Measurements from ENCODE around the gene LAMTOR1.
"Not testable (repeated sequence)": the region's sequence is repeated elsewhere in the genome, so short reads cannot be mapped to it uniquely, and the experiment has no call there.

The LAMTOR1 gene

DNA sequence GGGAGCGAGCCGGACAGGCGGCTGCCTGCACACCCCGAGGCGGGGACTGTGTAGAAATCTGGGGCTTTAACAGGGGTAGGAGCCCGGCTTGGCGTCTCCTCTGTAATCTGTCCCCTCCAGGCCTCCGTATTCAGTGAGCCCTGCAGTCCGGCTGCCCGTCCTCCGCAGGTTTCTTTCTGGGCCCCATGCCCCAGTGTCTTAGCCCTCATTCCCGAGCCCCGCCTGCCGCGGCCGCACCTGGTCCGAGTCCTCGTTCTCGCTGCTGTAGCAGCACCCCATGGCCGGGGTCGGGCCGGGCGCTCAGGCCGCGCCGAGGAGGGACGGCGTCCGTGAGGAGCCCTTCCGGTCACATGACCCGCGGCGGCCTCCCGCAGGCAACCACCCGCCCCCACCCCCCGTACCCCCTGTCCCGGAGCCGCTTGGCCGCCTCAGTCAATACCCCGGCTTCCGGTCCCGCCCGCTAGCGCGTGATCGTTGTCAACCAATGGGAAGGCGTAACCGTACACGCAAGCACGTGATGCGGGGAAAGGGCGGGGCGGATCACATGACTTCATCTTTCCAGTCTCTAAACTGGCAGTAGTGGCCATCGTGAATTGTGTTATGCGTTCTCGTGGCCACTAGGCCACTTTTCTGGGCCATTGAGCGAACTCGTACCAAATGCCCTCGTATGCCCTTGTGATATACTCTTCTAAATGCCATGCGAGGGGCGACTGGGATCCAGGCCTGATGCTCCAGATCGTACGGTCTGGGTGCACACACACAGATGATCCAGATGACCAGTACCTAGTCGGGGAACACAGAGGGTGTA is at the start of gene LAMTOR1:
Gene LAMTOR1, minus strand, starts transcription at position 352 of the 808 bp plus-strand sequence. Its CDS starts 73 bp downstream, at position 279.
- peak; percentile 99 for DNase-seq

DNA sequence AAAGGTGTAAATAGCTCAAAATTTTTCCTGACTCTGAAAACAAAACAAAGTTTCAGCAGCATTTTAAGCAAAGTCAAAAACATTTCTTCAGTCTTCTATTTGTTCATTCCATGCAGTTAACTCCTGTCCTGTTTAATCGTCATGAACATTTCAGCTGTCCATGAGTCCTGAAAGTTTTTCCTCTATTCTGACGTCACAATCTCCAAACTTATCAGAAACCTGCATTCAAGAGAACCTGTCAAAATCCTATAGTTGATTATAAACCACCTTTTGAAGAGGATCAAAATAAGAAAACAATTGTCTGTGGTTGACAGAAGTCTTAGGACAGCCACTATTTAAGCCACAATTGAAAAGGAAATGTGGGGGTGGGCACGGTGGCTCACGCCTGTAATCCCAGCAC is 47.8 kb upstream of the LAMTOR1 start:
- DNase-seq = no peak

DNA sequence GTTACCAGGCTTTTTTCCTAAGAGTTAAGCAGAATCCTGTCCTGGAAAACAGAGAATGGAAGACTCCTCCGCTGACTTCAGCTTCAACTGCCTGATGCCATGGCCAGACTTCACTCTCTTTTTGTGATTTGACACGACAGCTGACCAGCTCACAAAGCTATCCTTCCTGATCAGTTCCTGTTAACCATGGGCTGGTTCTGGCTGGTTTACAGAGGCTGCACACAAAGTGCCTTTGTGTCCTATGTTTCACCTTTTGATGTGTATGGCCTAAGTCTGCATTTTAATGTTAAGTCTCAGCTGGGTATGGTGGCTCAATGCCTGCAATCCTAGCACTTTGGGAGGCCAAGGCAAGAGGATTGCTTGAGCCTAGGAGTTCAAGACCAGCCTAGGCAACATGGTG is 43.5 kb upstream of the LAMTOR1 start:
- no peak for DNase-seq

DNA sequence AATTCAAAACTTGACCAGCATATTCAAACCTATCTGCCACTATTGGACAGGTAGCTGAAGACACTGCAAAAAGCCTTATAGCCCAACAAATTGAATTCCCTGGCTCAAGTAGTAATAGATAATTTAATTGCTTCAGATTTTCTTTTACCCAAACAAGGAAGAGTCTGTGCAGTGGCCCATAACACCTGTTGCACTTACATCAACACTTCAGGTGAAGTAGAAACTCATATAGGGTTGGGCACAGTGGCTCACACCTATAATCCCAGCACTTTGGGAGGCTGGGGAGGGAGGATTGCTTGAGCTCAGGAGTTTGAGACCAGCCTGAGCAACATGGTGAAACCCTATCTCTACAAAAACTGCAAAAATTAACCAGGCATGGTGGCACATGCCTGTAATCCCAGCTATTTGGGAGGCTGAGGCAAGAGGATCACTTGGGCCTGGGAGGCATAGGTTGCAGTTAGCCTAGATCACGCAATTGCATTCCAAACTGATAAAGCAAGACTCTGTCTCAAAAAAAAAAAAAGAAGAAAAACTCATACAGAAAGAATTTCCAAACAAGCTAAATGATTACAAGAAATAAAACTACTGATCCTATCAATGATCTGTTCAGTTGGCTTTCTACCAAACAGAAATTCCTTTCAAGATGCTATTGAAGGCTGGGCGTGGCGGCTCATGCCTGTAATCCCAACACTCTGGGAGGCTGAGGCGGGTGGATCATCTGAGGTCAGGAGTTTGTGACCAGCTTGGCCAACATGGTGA is 41.9 kb upstream of the LAMTOR1 start:
- no peak for DNase-seq

DNA sequence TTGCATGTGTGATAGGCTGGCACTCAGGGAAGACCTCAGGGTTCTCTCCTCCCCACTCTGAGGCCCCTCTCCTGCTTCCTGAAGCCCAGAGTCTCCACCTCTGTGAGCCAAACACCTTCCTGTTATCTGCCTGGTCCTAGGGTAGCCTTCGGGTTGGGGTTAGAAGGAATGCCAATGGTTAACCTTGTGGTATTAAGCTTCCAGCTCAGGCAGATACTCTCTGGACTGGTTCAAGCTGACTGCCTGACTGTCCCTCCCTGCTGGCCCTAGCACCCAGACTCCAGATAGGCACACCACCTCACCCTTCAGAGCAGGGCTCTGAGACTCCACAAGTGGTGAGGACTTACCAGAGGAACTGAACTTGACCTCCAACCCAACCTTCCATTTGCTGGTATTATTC is 39.4 kb upstream of the LAMTOR1 start:
- not testable (repeated sequence) for DNase-seq

DNA sequence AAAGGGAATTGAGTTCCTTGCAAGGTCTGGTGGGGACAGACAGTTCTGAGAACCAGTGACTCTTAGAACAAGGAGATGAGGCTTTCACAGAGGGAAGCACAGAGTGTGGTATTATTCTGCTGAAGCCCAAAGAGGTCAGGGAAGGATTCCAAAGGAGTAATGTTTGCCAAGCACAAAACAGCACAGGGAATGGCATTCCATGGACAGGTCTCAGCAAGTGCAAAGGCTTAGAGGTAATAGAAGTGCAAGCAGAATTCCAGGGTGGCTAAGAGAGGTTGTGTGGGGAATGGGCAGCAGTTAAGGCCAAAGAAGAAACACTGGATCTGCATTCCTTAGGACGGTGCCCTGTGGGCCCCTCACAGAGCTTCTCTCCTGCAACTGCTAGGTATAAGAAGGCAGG is 39.0 kb upstream of the LAMTOR1 start:
- DNase-seq = not testable (repeated sequence)

DNA sequence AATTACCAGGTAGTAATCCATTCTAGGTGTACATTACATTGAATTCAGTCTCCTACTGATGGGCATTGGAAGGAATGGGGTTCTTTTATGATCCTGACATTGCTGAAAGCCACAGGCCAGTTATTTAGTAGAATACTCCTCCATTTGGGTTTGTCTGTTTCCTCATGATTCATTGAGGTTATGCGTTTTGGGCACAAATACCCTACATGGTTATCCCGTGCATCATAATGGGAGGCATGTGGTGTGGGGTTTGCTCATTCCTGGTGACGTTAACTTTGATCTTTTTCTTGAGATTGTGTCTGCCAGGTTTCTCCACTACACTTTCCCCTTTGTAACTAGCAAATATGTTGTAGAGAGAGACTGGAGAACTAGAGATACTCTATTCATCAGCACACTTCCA is 38.0 kb upstream of the LAMTOR1 start:
- no peak for DNase-seq

DNA sequence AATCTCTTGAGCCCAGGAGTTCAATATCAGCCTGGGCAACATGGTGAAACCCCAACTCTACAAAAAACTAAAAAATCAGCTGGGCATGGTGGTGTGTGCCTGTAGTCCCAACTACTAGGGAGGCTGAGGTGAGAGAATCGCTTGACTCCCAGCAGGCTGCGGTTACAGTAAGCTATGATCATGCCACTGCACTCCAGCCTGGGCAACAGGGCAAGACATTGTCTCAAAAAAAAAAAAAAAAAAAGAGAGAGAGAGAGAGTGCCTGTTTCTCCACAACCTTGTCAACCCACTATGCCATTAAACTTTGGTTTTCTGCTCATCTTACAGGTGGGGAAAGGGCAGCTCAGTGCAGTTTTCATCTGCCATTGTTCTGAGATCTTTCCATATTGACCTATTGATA is 37.6 kb upstream of the LAMTOR1 start:
- no peak for DNase-seq

DNA sequence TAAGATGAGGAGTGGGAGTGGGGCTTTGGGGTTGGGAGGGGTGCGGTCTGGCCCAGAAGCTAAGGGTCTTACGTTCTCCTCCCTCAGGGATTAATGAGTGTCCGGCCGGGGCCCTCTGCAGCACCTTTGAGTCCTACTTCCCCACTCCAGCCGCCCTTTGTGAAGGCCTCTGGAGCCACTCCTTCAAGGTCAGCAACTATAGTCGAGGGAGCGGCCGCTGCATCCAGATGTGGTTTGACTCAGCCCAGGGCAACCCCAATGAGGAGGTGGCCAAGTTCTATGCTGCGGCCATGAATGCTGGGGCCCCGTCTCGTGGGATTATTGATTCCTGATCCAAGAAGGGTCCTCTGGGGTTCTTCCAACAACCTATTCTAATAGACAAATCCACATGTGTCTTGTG is 36.4 kb upstream of the LAMTOR1 start:
- no peak for DNase-seq

DNA sequence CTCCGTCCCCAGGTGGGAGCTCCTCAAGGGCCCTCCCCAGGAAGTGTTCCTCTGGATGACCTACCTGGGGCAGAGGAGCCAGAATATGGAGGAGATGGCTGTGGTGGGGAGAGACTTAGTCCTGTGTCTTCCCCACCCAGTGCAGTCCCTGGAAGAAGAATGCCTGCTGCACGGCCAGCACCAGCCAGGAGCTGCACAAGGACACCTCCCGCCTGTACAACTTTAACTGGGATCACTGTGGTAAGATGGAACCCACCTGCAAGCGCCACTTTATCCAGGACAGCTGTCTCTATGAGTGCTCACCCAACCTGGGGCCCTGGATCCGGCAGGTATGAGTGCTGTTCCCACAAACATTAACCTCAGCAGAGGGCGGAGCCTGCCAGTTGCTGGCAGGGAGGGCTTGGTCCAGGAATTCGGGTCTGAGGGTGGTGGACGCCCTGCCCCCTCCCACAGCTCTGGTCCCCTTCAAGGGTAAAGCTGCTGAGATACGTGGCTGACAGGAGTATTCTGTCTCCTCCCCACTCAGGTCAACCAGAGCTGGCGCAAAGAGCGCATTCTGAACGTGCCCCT is 35.8 kb upstream of the LAMTOR1 start:
- no peak for DNase-seq

DNA sequence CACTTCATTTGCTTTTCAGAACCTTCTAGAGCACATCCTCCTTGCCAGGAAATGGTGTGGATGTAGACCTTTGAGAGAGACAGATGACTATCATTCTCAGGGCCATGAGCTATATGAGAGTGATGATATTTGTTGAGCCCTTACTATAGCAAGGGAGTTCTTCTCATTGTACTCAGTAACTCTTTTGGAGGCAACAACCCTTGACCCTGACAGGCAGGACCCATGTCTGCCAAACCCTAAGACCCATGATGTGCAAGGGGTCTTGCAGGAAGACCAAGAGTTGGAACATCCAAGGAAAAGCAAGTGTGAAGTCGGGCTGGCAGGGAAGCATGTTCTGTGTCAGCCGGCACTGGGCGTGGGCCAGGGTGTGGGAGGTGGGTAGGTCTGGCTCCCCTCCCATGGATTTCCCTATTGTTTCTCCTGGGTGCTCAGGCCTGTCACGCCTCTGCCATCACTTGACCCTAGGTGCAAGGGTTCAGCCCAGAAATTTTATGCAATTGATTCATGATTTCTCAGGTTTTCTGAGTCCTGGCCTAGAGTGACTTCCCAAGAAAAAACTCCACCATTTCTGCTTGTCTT is 33.7 kb upstream of the LAMTOR1 start:
- DNase-seq = no peak

DNA sequence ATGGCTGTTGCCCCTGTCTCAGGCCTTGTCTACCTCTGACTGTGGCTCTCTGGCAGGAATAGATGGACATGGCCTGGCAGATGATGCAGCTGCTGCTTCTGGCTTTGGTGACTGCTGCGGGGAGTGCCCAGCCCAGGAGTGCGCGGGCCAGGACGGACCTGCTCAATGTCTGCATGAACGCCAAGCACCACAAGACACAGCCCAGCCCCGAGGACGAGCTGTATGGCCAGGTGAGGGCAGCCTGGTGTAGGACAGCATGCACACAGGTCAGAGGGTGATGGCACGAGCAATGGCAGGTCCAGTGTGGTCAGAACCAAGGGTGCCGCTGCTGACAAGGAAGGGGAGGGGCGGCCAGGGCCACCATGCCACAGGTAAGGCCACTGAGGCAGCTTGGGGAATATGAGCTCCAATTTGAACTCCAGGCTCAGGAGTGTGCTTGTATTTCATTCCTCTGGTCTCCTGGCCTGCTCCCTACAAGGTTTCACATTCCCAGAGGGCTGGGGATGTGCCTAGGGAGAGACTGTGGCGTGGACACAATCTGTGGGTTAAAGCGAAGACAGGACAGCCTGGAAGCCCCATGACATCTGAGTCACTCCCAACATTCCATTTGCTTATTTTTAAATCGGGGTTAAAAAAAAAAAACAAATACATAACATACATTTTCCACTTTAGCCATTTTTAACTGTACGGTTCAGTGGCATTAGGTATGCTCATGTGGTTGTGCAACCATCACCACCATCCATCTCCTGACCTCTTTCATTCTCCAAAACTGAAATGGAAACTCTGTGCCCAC is 33.0 kb upstream of the LAMTOR1 start:
- DNase-seq = no peak

DNA sequence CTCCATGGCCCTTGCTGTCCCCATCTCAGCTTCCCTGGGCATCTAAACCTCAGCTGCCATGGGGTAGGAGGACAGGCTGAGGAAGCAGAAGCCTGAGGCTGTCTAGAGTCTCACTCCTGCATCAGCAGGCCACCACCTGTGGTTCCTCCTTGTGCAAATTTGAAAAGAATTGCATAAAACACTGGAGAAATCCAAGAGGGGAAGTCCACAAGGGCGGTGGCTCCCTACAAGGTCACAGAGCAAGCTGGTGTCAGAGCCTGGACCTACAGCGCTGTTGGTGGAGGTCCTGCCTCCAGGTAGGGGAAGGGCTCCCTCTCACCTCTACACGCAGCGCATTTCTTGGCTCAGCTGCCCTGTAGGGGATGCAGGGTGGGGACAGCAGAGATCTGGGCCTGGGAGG is 32.4 kb upstream of the LAMTOR1 start, which contains the start of gene FOLR3:
Gene FOLR3, plus strand, starts transcription at position 253 of the 400 bp plus-strand sequence. CDS start 228 bp downstream, outside the sequence.
- DNase-seq = not testable (repeated sequence)

DNA sequence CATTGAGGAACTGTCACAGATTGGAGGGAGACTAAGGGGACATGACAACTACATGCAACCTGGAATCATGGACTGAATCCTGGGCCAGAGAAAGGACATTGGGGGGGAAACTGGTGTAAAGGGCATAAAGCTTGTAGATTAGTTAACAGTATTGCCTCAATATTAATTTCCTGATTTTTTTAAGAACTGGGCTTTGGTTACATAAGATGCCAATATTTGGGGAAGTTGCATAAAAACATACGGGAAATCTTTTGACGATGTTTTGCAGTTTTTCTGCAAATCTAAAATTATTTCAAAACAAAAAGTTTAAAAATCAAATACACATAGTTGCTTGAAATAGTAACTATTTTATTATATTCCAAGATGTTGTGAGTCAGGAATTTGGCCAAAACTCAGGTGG is 29.5 kb upstream of the LAMTOR1 start:
- DNase-seq = no peak

DNA sequence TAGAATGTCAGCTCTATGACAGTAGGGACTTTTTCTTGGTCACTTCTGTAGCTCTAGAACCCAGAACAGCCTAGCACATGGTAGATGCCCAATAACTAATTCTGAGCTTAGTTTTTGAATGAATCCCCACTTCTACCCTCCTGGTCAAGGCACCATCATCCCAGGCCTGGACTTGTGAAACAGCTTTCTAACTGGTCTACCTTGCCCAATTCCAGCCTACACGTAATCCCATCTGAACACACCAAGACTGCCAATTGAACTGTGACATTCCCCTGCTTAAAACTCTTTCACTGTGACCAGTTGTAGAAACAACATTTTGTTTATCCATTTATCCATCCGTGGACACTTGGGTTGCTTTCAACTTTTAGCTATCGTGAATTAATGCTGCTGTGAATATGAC is 26.3 kb upstream of the LAMTOR1 start:
- no peak for DNase-seq

DNA sequence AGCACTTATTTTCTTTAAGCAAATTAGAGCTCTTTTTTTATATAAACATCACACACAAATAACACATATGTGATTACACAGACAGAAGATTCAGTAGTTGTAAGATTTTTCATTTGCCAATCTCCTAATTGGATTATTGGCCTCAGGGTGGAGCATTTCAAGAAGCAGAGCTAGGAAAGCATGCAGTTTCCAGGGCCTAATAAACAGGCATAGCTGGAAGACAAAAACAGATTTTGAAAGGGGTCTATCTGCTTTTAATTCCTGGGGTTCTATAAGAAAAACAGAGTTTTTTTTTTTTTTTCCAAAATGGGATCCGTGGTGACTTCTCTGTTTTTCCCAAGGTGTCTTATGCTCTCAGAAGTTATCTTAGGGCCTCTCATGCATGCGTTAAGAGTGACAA is 24.8 kb upstream of the LAMTOR1 start:
- DNase-seq = no peak

DNA sequence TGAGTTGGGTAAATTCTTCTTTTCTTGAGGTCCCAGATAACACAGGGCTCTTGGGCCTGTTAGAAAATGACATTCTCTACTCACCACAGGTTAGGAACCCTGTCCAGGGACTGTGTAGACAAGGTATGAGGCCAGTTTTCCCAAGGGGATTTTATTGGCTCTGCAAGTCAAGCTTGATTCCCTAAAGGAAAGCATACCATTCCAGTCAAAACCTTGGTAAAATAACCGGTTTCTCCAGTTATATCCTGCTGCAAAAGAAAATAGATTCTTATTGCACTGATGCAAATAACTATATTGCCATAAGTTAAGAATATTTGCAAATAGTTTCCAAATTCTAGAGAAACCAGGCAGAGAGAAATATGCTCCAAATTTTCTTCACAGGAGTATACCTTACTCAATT is 22.9 kb upstream of the LAMTOR1 start:
- no peak for DNase-seq

DNA sequence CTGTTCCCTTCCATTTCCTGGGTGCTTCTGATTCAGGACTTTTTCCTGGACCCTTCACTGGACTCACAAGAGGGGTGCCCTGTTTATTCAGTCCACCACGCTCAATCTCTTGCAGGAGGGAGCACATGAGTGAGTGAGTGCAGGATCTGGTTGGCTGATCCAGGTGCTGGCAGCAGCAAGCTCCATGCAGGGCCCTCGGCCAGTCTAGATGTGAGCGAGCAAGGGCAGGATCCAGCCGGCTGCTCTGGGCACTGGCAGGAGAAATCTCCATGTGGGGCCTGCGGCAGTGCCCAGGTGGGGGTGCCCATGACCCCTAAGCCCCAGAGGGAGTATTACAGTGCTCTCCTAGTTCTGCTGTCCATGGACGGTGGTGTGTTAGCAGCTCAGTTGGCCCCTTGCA is 20.9 kb upstream of the LAMTOR1 start:
- DNase-seq = no peak

DNA sequence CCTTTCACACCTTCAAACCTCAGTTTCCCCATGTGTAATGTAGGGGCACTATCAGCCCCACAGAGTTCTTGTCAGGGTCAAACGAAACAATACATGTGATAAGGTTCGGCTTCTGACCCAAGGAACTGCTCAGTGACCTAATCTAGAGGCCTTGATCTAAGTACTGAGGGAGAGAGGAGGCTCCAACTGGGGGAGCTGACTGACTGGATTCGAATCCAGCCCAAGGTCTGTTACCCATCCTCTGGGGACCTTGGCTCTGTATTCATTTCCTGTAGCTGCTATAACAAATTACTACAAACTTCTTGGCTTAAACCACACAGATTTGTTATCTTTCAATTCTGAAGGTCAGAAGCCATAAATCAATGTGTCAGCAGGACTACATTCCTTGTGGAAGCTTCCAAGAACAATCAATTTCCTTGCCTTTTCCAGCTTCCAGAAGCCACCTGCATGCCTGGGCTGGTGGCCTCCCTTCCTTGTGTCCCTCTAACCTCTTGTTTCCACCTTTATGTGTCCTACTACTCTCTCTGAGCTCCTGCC is 20.1 kb upstream of the LAMTOR1 start:
- no peak for DNase-seq

DNA sequence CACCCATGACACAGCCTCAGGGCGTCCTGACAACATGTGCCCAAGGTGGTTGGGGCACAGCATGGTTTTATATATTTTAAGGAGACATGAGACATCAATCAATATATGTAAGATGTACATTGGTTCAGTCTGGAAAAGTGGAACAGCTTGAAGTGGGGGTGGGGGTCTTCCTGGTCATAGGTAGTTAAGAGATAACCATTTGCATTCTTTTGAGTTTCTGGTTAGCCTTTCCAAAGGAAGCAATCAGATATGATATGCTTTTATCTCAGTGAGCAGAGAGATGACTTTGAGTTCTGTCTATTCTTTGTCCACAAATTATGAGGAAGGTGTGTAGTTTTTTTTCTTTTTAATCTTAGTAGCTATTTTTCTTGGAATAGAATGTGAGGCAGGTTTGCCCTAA is 19.5 kb upstream of the LAMTOR1 start:
- no peak for DNase-seq

DNA sequence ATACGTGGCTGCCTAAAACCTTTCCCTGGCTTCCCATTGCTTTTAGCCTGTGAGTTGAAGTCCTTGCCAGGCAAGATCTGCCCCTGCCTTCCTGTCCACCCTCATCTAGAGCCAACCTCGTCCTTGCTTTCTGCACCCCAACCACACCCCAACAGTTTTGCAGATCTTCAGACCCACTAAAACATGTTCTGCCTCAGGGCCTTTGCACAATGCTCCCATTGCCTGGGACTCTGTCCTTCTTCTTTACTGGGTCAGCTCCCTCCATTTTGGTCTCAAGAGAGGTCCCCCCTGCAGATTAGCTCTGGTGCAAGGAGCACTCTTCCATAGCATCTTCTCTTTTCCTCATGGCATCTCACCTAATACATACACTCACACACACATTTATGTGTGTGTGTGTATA is 17.8 kb upstream of the LAMTOR1 start:
- no peak for DNase-seq

DNA sequence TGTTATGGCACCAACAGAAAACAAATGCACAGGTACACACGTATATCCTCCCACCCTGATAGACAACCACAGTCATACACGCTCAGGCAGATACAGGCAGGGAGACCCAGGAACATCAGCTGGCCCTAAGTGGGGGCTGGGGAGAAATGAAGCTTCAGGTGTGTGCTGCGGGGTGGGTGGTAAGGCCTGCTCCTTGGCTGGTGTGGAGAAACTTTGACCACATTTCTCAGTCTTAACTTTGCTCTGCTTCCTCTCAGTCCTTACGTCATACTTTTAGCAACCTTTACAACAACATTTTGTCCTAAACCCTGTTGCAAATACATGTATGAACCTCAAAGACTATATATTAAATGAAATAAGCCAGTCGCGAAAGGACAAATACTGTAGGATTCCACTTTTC is 16.1 kb upstream of the LAMTOR1 start:
- no peak for DNase-seq
